SK-N-SH (cell line): ENCODE measurements around the gene ATP2B2. TPM values are rescaled to one million over a fixed set of nuclear protein-coding genes. Genes with fewer than 3 reads are reported as not detected.

Experiments
- CTCF ChIA-PET: fragments of 300-600, 350-600 bp; formaldehyde crosslinking; extraction: SDS; loops from one replicate; lab custom pipeline; 2021; lab: Yijun Ruan, JAX
- POLR2A ChIA-PET: fragments of 350-600 bp; sonication (Branson Sonifier 250); formaldehyde crosslinking; extraction: SDS; loops from one replicate; lab custom pipeline; 2020; ENCODE audit warnings: antibody characterized with exemption, inconsistent platforms; lab: Yijun Ruan, JAX
- DNase-seq: peaks from one replicate; pipeline ENCODE4 v3.0.0; 2012
- H2AFZ ChIP-seq: fragments of 200-600 bp; sonication (generic); 2 replicates; pipeline ENCODE4 v1.8.1; 2016; ENCODE audit warnings: antibody characterized with exemption, mild to moderate bottlenecking, low read depth
- H3F3A ChIP-seq: fragments of 200-600 bp; sonication (generic); replicated peaks from 2 replicates; pipeline ENCODE3; 2016; ENCODE audit warnings: antibody characterized with exemption, mild to moderate bottlenecking; ENCODE audit not compliant: insufficient read depth
- H3K27ac ChIP-seq, 2 experiments: fragments of 200-500 bp in 1 of 2; fragments of 200-600 bp in 1 of 2; sonication (Bioruptor generic) in 1 of 2; sonication (generic), shearing (Covaris generic) in 1 of 2; 2 replicates each; pipeline versions ENCODE4 v1.5.1 to v1.6.1; 2014 to 2016; ENCODE audit warnings: low read depth in 2 of 2, inconsistent platforms in 1 of 2, low read length in 1 of 2, mild to moderate bottlenecking in 1 of 2, mixed read lengths in 1 of 2
- H3K27me3 ChIP-seq: fragments of 200-600 bp; sonication (generic), shearing (Covaris generic); 2 replicates; pipeline ENCODE4 v1.6.1; 2016; ENCODE audit warnings: mixed run types; ENCODE audit not compliant: insufficient read depth
- H3K36me3 ChIP-seq, 2 experiments: fragments of 200-500 bp in 1 of 2; fragments of 200-600 bp in 1 of 2; sonication (Bioruptor generic) in 1 of 2; sonication (generic) in 1 of 2; replicated peaks in 1 of 2; 2 replicates each; pipeline versions ENCODE3 to v1.5.1; 2014 to 2016; ENCODE audit warnings: low read length in 1 of 2, mild to moderate bottlenecking in 1 of 2; ENCODE audit not compliant: insufficient read depth in 2 of 2, control insufficient read depth in 1 of 2
- H3K4me1 ChIP-seq, 2 experiments: fragments of 200-500 bp in 1 of 2; fragments of 200-600 bp in 1 of 2; sonication (Bioruptor generic) in 1 of 2; sonication (generic), shearing (Covaris generic) in 1 of 2; 2 replicates each; pipeline versions ENCODE4 v1.5.1 to v1.6.1; 2014 to 2016; ENCODE audit warnings: low read depth in 1 of 2, low read length in 1 of 2, mixed run types in 1 of 2; ENCODE audit not compliant: insufficient read depth in 2 of 2, control insufficient read depth in 1 of 2
- H3K4me2 ChIP-seq: fragments of 200-600 bp; sonication (generic), shearing (Covaris generic); 2 replicates; pipeline ENCODE4 v1.6.1; 2017; ENCODE audit warnings: mixed run types
- H3K4me3 ChIP-seq, 2 experiments: fragments of 200-500 bp in 1 of 2; fragments of 200-600 bp in 1 of 2; sonication (Bioruptor generic) in 1 of 2; sonication (generic), shearing (Covaris generic) in 1 of 2; 2 replicates each; pipeline versions ENCODE4 v1.5.1 to v1.8.1; 2014 to 2016; ENCODE audit warnings: low read depth in 2 of 2, inconsistent platforms in 1 of 2, low read length in 1 of 2, mild to moderate bottlenecking in 1 of 2, mixed read lengths in 1 of 2, moderate library complexity in 1 of 2
- H3K79me2 ChIP-seq: fragments of 200-600 bp; sonication (generic); 2 replicates; pipeline ENCODE4 v1.8.1; 2017; ENCODE audit warnings: mild to moderate bottlenecking; ENCODE audit not compliant: insufficient read depth
- H3K9ac ChIP-seq: fragments of 200-600 bp; sonication (generic); 2 replicates; pipeline ENCODE4 v1.6.1; 2017; ENCODE audit warnings: mixed run types
- H3K9me2 ChIP-seq: fragments of 200-600 bp; sonication (generic); 2 replicates; pipeline ENCODE4 v1.6.1; 2017; ENCODE audit warnings: mixed run types
- H3K9me3 ChIP-seq: fragments of 200-600 bp; sonication (generic); 2 replicates; pipeline ENCODE4 v1.6.1; 2017; ENCODE audit warnings: mixed run types, mild to moderate bottlenecking, moderate library complexity
- H4K20me1 ChIP-seq: fragments of 200-600 bp; sonication (generic); 2 replicates; pipeline ENCODE4 v1.6.1; 2017; ENCODE audit warnings: mild to moderate bottlenecking, mixed run types; ENCODE audit not compliant: insufficient read depth
- CHD2 ChIP-seq: fragments of 150-350 bp; IDR thresholded peaks from 2 replicates; pipeline ENCODE4 v1.6.1; 2018; ENCODE audit warnings: low read length; ENCODE audit not compliant: partially characterized antibody
- EP300 ChIP-seq, 2 experiments: IDR thresholded peaks; 2 replicates each; pipeline versions ENCODE4 v1.4.0 to v1.6.1; 2012; ENCODE audit warnings: borderline replicate concordance in 1 of 2, low read depth in 1 of 2, low read length in 1 of 2
- EZH2phosphoT487 ChIP-seq: fragments of 200-600 bp; sonication (generic); IDR thresholded peaks from 2 replicates; pipeline ENCODE4 v1.6.1; 2017; ENCODE audit warnings: low read depth, mixed run types, mild to moderate bottlenecking, antibody characterized with exemption, moderate library complexity, borderline replicate concordance
- FOSL2 ChIP-seq: IDR thresholded peaks from 2 replicates; pipeline ENCODE4 v1.4.0; 2012; ENCODE audit warnings: low read depth, mild to moderate bottlenecking, moderate library complexity, borderline replicate concordance
- FOXJ3 ChIP-seq: sonication (generic); formaldehyde crosslinking; IDR thresholded peaks from 2 replicates; pipeline ENCODE4 v1.5.1; 2020; ENCODE audit warnings: mild to moderate bottlenecking, missing genetic modification reagents
- FOXM1 ChIP-seq: IDR thresholded peaks from 2 replicates; pipeline ENCODE4 v1.4.0; 2012; ENCODE audit warnings: low read depth, mild to moderate bottlenecking
- GABPA ChIP-seq: IDR thresholded peaks from 2 replicates; pipeline ENCODE4 v1.4.0; 2012; ENCODE audit warnings: low read depth, mild to moderate bottlenecking
- GATA2 ChIP-seq: sonication (generic); formaldehyde crosslinking; IDR thresholded peaks from 2 replicates; pipeline ENCODE4 v1.5.0; 2020; ENCODE audit warnings: mild to moderate bottlenecking, missing genetic modification reagents
- JUND ChIP-seq: IDR thresholded peaks from 2 replicates; pipeline ENCODE4 v1.4.0; 2012
- MXI1 ChIP-seq: IDR thresholded peaks from 2 replicates; pipeline ENCODE4 v1.6.1; 2012; ENCODE audit warnings: mild to moderate bottlenecking, low read depth, low read length, improper control_type of control experiment
- NFIC ChIP-seq: IDR thresholded peaks from 2 replicates; pipeline ENCODE4 v1.4.0; 2012; ENCODE audit warnings: borderline replicate concordance
- NRF1 ChIP-seq: IDR thresholded peaks from 2 replicates; pipeline ENCODE4 v1.6.1; 2012; ENCODE audit warnings: low read depth, mild to moderate bottlenecking, low read length
- POLR2AphosphoS5 ChIP-seq: IDR thresholded peaks from 2 replicates; pipeline ENCODE4 v1.6.1; 2012; ENCODE audit warnings: low read depth, low read length
- RAD21 ChIP-seq: IDR thresholded peaks from 2 replicates; pipeline ENCODE4 v1.6.1; 2012; ENCODE audit warnings: mild to moderate bottlenecking, low read length
- RCOR1 ChIP-seq: fragments of 150-350 bp; IDR thresholded peaks from 2 replicates; pipeline ENCODE4 v1.6.1; 2017; ENCODE audit warnings: antibody characterized with exemption, low read length
- SIN3A ChIP-seq: IDR thresholded peaks from 2 replicates; pipeline ENCODE4 v1.6.1; 2012; ENCODE audit warnings: low read depth, mild to moderate bottlenecking, low read length, moderate library complexity, borderline replicate concordance
- TCF12 ChIP-seq: IDR thresholded peaks from 2 replicates; pipeline ENCODE4 v1.4.0; 2012
- WGBS: methylation state at CpG from one replicate; pipeline ENCODE4 v1.1.6; 2017; ENCODE audit warnings: low lambda C conversion rate; 5-methylcytosine and 5-hydroxymethylcytosine counted together
- polyA plus RNA-seq, 3 experiments: library from polyadenylated mRNA; depleted of rRNA; stranded (reverse); fragments of >200 nt; gene quantifications; 2 replicates each; pipeline ENCODE4 v1.2.3, GENCODE V29; 2012
- TF ChIP-seq, protein P1 (sequence below): IDR thresholded peaks from 2 replicates; pipeline ENCODE4 v1.4.0; 2012; ENCODE audit warnings: low read depth
- TF ChIP-seq, protein P2 (sequence below): fragments of 150-350 bp; IDR thresholded peaks from 2 replicates; pipeline ENCODE4 v1.6.1; 2016; ENCODE audit warnings: mild to moderate bottlenecking, low read depth, low read length
- TF ChIP-seq, protein P3 (sequence below): IDR thresholded peaks from 2 replicates; pipeline ENCODE4 v1.4.0; 2012; ENCODE audit warnings: low read depth, borderline replicate concordance
- TF ChIP-seq, protein P4 (sequence below): fragments of 200-600 bp; sonication (generic); IDR thresholded peaks from 2 replicates; pipeline ENCODE4 v1.6.1; 2017; ENCODE audit warnings: antibody characterized with exemption, mild to moderate bottlenecking, moderate library complexity
- TF ChIP-seq, protein P5 (sequence below): IDR thresholded peaks from 2 replicates; pipeline ENCODE4 v1.4.0; 2012; ENCODE audit warnings: low read depth, borderline replicate concordance

Gene ATP2B2
- polyA plus RNA-seq, 1 of the 3 experiments (the other 2 are of a cell fraction): 0.15 TPM

DNA sequence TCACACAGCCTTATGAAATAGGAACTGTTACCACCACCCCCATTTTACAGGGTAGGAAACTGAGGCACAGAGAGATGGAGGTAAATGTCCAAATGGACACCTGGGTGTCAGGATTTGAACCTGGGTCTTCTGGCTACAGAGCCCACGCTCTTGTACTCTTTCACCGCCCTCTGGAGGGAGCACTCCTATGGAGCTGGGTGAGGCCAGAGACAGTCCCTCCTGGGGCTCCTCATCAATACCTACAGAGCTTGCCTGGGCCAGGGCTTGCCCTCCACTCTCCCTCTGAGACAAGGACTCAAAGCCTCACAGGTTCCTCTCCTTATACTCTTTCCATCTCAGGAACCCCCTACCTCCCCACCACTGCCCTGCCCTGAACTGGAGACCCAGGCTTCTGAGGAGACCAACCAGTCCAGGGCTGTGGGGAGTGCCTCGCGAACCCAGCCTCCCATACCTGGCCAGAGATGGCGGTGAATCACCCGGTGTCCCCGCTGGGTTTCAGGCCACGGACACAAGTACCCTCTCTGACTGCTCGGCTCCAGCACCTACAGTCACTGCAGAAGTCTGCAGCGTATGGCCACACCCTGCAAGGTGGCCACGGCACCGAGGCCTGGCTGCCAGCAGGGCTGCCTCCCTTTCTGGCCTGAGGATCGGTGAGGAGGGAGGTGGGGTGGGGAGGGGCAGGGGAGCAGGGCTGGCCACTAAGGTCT, 22.1 kb upstream of the ATP2B2 start:
- TF ChIP-seq, protein P1, sequence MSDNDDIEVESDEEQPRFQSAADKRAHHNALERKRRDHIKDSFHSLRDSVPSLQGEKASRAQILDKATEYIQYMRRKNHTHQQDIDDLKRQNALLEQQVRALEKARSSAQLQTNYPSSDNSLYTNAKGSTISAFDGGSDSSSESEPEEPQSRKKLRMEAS: no peak
- TF ChIP-seq FOXM1 (no peak), NRF1 (no peak), RAD21 (no peak), FOXJ3 (CRISPR knock-in tag) (no peak), RCOR1 (no peak), GABPA (no peak), JUND (no peak), EP300 (IDR thresholded peaks at IDR 0.05; ENCODE audit: borderline replicate concordance in 1 of 2, low read depth in 1 of 2, low read length in 1 of 2) (no peak), POLR2AphosphoS5 (no peak), GATA2 (CRISPR knock-in tag) (no peak), EZH2phosphoT487 (no peak)
- TF ChIP-seq, protein P2, sequence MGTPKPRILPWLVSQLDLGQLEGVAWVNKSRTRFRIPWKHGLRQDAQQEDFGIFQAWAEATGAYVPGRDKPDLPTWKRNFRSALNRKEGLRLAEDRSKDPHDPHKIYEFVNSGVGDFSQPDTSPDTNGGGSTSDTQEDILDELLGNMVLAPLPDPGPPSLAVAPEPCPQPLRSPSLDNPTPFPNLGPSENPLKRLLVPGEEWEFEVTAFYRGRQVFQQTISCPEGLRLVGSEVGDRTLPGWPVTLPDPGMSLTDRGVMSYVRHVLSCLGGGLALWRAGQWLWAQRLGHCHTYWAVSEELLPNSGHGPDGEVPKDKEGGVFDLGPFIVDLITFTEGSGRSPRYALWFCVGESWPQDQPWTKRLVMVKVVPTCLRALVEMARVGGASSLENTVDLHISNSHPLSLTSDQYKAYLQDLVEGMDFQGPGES: no peak
- TF ChIP-seq, protein P3, sequence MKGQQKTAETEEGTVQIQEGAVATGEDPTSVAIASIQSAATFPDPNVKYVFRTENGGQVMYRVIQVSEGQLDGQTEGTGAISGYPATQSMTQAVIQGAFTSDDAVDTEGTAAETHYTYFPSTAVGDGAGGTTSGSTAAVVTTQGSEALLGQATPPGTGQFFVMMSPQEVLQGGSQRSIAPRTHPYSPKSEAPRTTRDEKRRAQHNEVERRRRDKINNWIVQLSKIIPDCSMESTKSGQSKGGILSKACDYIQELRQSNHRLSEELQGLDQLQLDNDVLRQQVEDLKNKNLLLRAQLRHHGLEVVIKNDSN: no peak
- Histone ChIP-seq H3K36me3 (no peaks in the 10 kb centered on the region), H2AFZ (no peak overlapping the region), H4K20me1 (no peaks in the 10 kb centered on the region), H3K9me2 (no peaks in the 10 kb centered on the region), H3K27me3 (no peaks in the 10 kb centered on the region; the same call in 1 of the 2 replicates), H3K79me2 (no peaks in the 10 kb centered on the region), H3F3A (no peaks in the 10 kb centered on the region), H3K4me2 (no peak overlapping the region), H3K9me3 (no peaks in the 10 kb centered on the region), H3K4me1 (no peaks in the 10 kb centered on the region), H3K4me3 (no peak overlapping the region), H3K27ac (no peak overlapping the region), H3K9ac (no peak overlapping the region)
- ChIA-PET POLR2A (no interaction called here), CTCF (interaction anchor here (1.1 to 1.8 kb wide), 4 partner anchors 9 to 211 kb away, joined by 3 to 8 read pairs (median 4); no protein-coding TSS in a partner anchor)
- no peak for DNase-seq
- 67% methylated on average over 3 of the region's 13 CpGs for WGBS

DNA sequence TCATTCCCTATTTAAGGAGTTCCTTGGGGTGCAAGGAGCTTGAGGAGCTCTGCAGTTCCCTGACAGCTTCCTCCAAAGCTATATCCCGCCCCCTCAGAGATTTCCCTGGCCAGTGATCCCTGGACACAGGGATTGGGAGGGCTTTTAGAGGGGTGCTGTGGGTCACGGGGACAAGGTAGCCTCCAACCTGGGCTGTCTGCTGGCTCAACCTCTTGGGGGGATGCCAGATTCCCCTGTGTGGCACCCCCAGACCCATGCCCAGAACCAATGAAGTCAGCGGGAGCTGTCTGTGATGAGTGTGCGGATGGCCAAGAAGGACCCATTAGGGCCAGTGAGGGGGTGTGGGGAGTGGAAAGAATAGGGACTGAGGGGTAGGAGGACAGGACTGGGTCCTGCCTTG, 21.0 kb upstream of the ATP2B2 start:
- Histone ChIP-seq H3K9ac (no peak overlapping the region), H3K4me3 (no peak overlapping the region), H3K9me3 (no peaks in the 10 kb centered on the region), H3F3A (no peaks in the 10 kb centered on the region), H2AFZ (no peak overlapping the region), H4K20me1 (no peaks in the 10 kb centered on the region), H3K27ac (no peak overlapping the region), H3K79me2 (no peaks in the 10 kb centered on the region), H3K36me3 (no peaks in the 10 kb centered on the region), H3K9me2 (no peaks in the 10 kb centered on the region), H3K27me3 (no peaks in the 10 kb centered on the region; the same call in 1 of the 2 replicates), H3K4me1 (no peaks in the 10 kb centered on the region), H3K4me2 (no peak overlapping the region)
- DNase-seq: no peak
- CTCF ChIA-PET: interaction anchor here (1.1 to 1.8 kb wide), 4 partner anchors 10 to 212 kb away, joined by 3 to 8 read pairs (median 4); no protein-coding TSS in a partner anchor
- POLR2A ChIA-PET: no interaction called here
- 43% methylated on average over 4 of the region's 4 CpGs for WGBS
- TF ChIP-seq EZH2phosphoT487: no peak
- TF ChIP-seq FOXJ3 (CRISPR knock-in tag): no peak
- TF ChIP-seq TCF12: no peak
- no peak for TF ChIP-seq CHD2
- no peak for TF ChIP-seq MXI1
- TF ChIP-seq NFIC: no peak
- no peak for TF ChIP-seq POLR2AphosphoS5
- TF ChIP-seq GATA2 (CRISPR knock-in tag): no peak
- TF ChIP-seq SIN3A: no peak
- TF ChIP-seq RCOR1: no peak
- TF ChIP-seq, protein P4, sequence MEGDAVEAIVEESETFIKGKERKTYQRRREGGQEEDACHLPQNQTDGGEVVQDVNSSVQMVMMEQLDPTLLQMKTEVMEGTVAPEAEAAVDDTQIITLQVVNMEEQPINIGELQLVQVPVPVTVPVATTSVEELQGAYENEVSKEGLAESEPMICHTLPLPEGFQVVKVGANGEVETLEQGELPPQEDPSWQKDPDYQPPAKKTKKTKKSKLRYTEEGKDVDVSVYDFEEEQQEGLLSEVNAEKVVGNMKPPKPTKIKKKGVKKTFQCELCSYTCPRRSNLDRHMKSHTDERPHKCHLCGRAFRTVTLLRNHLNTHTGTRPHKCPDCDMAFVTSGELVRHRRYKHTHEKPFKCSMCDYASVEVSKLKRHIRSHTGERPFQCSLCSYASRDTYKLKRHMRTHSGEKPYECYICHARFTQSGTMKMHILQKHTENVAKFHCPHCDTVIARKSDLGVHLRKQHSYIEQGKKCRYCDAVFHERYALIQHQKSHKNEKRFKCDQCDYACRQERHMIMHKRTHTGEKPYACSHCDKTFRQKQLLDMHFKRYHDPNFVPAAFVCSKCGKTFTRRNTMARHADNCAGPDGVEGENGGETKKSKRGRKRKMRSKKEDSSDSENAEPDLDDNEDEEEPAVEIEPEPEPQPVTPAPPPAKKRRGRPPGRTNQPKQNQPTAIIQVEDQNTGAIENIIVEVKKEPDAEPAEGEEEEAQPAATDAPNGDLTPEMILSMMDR: no peak
- TF ChIP-seq, protein P5, sequence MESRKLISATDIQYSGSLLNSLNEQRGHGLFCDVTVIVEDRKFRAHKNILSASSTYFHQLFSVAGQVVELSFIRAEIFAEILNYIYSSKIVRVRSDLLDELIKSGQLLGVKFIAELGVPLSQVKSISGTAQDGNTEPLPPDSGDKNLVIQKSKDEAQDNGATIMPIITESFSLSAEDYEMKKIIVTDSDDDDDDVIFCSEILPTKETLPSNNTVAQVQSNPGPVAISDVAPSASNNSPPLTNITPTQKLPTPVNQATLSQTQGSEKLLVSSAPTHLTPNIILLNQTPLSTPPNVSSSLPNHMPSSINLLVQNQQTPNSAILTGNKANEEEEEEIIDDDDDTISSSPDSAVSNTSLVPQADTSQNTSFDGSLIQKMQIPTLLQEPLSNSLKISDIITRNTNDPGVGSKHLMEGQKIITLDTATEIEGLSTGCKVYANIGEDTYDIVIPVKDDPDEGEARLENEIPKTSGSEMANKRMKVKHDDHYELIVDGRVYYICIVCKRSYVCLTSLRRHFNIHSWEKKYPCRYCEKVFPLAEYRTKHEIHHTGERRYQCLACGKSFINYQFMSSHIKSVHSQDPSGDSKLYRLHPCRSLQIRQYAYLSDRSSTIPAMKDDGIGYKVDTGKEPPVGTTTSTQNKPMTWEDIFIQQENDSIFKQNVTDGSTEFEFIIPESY: no peak
- no peak for TF ChIP-seq FOSL2
